Omental fat pad (tissue), 4 donors: ENCODE measurements around the gene TRIM72. TPM values are rescaled to one million over a fixed set of nuclear protein-coding genes. Genes with fewer than 3 reads are reported as not detected.
A peak's percentile ranks its signal among the peaks of the same experiment; 100 is the strongest.

Experiments
- ATAC-seq: fragments of 150-250 bp; one replicate; pipeline ENCODE4 v1.9.1; 2016; ENCODE audit warnings: mild to moderate bottlenecking, moderate library complexity; ENCODE audit not compliant: low FRiP score
- DNase-seq: peaks from one replicate; pipeline ENCODE4 v3.0.0-alpha.2; 2019; ENCODE audit warnings: low spot score
- total RNA-seq, 4 donors: library from RNA; depleted of rRNA; stranded (reverse); fragments of >200 nt; gene quantifications; one replicate each; pipeline ENCODE4 v1.1.0, GENCODE V29; 2016
- TF ChIP-seq, protein P1 (sequence below), 3 donors: fragments of 450-650 bp; IDR thresholded peaks; one replicate each; pipeline ENCODE4 v1.5.1; 2016 to 2017; ENCODE audit warnings: antibody characterized with exemption in 3 of 3, mild to moderate bottlenecking in 3 of 3, moderate library complexity in 2 of 3

Gene TRIM72
- total RNA-seq, 4 donors from 2014 or later, result 0.28 TPM; not detected in 3

DNA sequence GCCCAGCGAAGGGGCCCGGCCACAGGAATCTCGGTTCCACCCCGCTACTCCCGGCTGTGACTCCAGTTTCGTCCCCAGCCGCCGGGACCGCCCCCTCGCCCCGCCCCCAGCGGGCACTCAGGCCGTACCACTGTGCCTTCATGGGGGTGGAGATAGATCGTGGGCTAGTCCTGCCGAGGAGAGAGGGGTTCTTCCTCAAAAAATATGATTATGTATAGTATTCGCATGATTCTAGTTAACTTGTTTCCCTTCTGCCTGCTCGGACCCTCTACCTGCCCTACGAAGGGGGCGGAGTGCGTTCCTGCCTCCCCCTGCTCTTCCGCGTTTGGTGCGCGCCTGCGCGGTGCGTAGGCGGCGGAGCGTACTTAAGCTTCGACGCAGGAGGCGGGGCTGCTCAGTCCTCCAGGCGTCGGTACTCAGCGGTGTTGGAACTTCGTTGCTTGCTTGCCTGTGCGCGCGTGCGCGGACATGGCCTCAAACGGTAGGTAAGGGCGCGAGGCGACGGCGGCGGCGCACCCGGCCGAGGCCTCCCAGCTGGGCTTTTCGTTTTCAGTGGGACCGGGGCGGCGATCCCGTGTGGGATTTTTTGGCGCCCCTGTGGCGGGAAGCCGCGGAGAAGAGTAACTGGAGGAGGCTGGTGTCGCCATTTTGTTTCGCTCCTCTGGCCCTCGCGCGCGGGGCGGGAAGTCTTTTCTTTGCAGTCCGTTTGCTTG, 34.0 kb upstream of the TRIM72 start, which contains the start of gene FUS:
TSS of gene FUS (plus strand) at position 393 of the 713 bp plus-strand sequence. CDS start at position 469, 76 bp downstream.
- DNase-seq (peak; percentile 74), ATAC-seq (peak; percentile 89)
- TF ChIP-seq, protein P1, sequence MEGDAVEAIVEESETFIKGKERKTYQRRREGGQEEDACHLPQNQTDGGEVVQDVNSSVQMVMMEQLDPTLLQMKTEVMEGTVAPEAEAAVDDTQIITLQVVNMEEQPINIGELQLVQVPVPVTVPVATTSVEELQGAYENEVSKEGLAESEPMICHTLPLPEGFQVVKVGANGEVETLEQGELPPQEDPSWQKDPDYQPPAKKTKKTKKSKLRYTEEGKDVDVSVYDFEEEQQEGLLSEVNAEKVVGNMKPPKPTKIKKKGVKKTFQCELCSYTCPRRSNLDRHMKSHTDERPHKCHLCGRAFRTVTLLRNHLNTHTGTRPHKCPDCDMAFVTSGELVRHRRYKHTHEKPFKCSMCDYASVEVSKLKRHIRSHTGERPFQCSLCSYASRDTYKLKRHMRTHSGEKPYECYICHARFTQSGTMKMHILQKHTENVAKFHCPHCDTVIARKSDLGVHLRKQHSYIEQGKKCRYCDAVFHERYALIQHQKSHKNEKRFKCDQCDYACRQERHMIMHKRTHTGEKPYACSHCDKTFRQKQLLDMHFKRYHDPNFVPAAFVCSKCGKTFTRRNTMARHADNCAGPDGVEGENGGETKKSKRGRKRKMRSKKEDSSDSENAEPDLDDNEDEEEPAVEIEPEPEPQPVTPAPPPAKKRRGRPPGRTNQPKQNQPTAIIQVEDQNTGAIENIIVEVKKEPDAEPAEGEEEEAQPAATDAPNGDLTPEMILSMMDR (IDR thresholded peaks at IDR 0.05), result no peak

DNA sequence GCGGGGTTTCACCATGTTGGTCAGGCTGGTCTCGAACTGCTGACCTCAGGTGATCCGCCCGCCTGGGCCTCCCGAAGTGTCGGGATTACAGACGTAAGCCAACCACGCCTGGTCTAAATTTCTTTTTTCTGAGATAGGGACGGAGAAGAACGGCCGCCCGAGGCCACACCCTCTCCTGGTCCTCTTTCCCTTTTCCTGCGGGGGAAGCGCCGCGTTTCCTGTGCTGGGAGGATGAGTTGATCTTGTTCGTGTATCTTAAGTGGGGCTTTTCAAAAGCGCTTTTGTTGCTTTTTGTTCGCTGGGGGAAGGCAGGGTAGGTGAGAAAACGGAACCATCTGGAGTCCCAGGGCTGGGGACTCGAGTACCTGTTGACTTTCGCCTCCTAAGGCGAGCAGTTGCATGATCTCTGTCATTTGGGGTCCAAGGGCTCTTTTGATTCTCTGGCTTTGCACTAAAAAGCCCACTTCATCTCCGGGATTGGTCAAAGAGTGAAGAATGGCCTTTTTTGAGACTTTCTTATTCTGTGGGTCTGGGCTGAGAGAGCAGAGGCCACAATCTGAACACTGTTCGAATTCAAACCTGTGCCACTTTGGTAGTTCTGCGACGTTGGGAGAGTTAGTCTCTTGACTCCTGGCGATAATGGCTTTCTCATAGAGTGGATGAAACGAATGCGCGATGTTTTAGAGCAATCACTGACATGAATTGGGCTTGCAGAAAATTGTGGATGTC, 32.7 kb upstream of the TRIM72 start:
- ATAC-seq, result no peak
- no peak for DNase-seq
- TF ChIP-seq, protein P1 (IDR thresholded peaks at IDR 0.05), result no peak

DNA sequence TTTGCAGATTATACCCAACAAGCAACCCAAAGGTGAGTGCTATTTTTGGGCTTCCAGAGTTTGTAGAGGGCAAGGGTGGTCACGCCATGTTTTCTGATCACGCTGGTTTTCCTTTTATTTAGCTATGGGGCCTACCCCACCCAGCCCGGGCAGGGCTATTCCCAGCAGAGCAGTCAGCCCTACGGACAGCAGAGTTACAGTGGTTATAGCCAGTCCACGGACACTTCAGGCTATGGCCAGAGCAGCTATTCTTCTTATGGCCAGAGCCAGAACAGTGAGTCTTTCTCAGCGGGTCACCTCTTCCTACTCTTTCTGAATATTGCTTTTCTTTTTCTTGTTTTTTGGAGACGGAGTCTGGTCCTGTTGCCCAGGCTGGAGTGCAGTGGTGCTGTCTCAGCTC, 31.5 kb upstream of the TRIM72 start:
- TF ChIP-seq, protein P1 (IDR thresholded peaks at IDR 0.05), result no peak
- ATAC-seq, result no peak
- DNase-seq, result no peak

DNA sequence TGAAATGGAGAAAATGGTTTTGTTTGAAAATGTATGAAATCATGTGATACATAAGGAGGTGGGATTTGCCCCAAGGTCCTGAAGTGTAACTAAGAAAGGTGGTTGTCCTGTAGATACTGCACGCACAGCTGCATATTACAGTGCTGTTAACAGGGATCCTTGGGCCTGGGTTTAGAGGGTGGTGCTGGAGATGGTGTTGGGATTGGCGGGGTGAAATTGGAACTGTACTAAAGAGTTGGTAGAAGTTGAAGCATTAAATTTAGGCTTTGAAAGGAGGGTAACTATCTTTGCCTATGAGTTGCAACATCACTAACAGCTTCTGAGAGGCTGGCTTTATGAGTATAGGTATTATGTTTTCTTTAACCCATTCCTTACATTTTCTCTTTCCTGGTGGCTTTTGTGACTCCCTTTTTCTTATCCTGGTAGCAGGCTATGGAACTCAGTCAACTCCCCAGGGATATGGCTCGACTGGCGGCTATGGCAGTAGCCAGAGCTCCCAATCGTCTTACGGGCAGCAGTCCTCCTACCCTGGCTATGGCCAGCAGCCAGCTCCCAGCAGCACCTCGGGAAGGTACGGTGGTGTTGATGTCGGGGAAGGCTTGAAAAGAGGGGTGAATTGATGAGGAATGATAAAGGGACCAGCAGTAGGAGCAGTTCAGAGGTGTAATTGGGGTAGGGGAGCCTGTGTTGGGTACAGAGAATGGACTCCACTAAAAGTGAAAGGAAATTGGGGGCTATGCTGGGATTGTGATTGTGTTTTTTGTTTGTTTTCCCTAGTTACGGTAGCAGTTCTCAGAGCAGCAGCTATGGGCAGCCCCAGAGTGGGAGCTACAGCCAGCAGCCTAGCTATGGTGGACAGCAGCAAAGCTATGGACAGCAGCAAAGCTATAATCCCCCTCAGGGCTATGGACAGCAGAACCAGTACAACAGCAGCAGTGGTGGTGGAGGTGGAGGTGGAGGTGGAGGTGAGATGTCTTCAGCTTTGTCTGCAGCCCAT, 30.2 kb upstream of the TRIM72 start:
- TF ChIP-seq, protein P1 (IDR thresholded peaks at IDR 0.05), result no peak
- no peak for ATAC-seq
- DNase-seq, result no peak

DNA sequence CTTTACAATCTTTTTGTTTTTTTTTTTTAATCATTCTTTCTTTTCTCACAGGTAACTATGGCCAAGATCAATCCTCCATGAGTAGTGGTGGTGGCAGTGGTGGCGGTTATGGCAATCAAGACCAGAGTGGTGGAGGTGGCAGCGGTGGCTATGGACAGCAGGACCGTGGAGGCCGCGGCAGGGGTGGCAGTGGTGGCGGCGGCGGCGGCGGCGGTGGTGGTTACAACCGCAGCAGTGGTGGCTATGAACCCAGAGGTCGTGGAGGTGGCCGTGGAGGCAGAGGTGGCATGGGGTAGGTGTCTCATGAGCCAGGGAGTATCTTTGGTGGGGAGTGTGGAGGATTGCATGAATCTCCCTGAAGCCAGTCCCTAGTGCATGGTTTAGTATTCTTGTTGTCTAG, 29.0 kb upstream of the TRIM72 start:
- TF ChIP-seq, protein P1 (IDR thresholded peaks at IDR 0.05), result no peak
- DNase-seq (no peak), ATAC-seq (no peak)

DNA sequence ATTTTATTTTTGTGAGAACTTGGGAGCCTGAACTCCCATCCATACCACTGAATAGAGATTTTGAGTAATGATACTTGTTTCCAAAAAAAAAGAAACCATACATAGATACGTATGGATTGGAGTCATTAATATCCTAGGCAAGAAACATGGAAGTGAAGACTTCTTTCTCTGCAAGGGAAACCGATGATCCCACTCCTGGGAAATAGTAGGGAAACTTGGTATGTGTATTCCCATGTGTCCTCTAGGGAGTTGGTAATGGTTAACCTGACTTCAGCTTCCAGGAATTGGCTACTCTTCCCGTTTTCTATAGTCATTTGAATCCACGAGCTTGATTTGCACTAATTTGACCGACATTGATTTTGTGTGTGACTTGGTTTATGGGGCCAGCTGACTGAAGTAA, 28.6 kb upstream of the TRIM72 start:
- no peak for DNase-seq
- ATAC-seq, result no peak
- TF ChIP-seq, protein P1 (IDR thresholded peaks at IDR 0.05), result no peak
